Measurements from ENCODE around the gene KRT9. TPM values are rescaled to one million over a fixed set of nuclear protein-coding genes. Genes with fewer than 3 reads are reported as not detected.

Gene KRT9
- total and polyA plus RNA-seq, 9 of the 15 experiments (the other 6 are each of a cell fraction or from before 2014, with no cell fraction given), result 0.03 TPM; not detected in 8

DNA sequence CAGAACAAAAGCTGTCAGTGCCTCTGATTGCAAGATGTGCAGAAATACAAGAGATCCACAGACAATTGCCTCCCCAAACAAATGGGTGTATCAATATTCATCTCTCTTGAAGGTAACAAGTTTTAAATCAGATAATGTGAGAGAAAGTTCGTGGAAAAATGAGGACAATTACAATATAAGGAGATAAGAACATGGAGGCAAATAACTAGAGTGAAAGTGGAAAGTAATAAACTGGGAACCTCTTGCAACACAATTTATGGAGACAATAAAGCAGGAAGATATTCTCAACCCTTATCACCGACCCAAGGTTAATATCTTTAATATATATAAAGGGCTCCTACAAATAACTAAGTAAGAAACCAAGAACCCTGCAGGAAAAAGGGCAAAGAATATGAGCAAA, 29.5 kb downstream of the KRT9 start:
- Histone ChIP-seq H3K4me3 (no peak overlapping the region), H3K36me3 (ENCODE audit: control insufficient read depth, insufficient read depth, low read length) (no peaks in the 10 kb centered on the region), H3K4me1 (replicated peaks in 1 of 2; ENCODE audit: control insufficient read depth in 2 of 2, insufficient read depth in 2 of 2, low read length in 2 of 2) (peaks cover 18 to 22% of the 10 kb centered on the region in 2 experiments), H2AFZ (ENCODE audit: low read depth, low read length) (no peak overlapping the region), H4K20me1 (replicated peaks; ENCODE audit: control insufficient read depth, insufficient read depth, low read length) (no peaks in the 10 kb centered on the region), H3K4me2 (ENCODE audit: insufficient read depth, low read length) (no peak overlapping the region), H3K27me3 (ENCODE audit: control insufficient read depth in 2 of 2, insufficient read depth in 2 of 2, low read length in 2 of 2) (no peaks in the 10 kb centered on the region), H3K9me1 (ENCODE audit: control insufficient read depth, insufficient read depth, low read length) (no peaks in the 10 kb centered on the region), H3K9ac (ENCODE audit: insufficient read depth in 1 of 2, low read depth in 2 of 2, low read length in 2 of 2) (no peak overlapping the region), H3K9me3 (replicated peaks; ENCODE audit: control insufficient read depth, insufficient read depth, low read depth, low read length) (no peaks in the 10 kb centered on the region), H3K27ac (ENCODE audit: extremely low read depth, low read depth, low read length) (no peak overlapping the region), H3K79me2 (ENCODE audit: control insufficient read depth, insufficient read depth, low read length) (no peaks in the 10 kb centered on the region)
- CTCF ChIA-PET (ENCODE audit: low intra/inter-chr PET ratio), result interaction anchor here (0.6 kb wide), 1 partner anchor 323 kb away, joined by 5 read pairs; no protein-coding TSS in a partner anchor
- 3% methylated on average over 2 of the region's 2 CpGs for WGBS (ENCODE audit: insufficient coverage, low coverage, missing lambda C conversion rate)
- BruUV-seq (replicated peaks), result no TSS peak
- in situ Hi-C loops (cut with MboI), result no loop called here
- POLR2A ChIA-PET, result interaction anchor here (0.6 to 2.8 kb wide), 4 partner anchors 9 to 51 kb away, joined by 3 to 17 read pairs (median 6); partner anchors contain the start of gene KRT19
- ATAC-seq (no peak), FAIRE-seq (no peak), DNase-seq (ENCODE audit: extremely low read depth in 1 of 4, low spot score in 3 of 4) (no peak)
- intact Hi-C loops (cut with micrococcal nuclease), result no loop called here
- TF ChIP-seq, protein P1, sequence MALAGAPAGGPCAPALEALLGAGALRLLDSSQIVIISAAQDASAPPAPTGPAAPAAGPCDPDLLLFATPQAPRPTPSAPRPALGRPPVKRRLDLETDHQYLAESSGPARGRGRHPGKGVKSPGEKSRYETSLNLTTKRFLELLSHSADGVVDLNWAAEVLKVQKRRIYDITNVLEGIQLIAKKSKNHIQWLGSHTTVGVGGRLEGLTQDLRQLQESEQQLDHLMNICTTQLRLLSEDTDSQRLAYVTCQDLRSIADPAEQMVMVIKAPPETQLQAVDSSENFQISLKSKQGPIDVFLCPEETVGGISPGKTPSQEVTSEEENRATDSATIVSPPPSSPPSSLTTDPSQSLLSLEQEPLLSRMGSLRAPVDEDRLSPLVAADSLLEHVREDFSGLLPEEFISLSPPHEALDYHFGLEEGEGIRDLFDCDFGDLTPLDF (CRISPR knock-in tag; IDR thresholded peaks at IDR 0.05), result no peak
- TF ChIP-seq ZNF3 (CRISPR knock-in tag; IDR thresholded peaks at IDR 0.05), result no peak
- TF ChIP-seq, protein P2, sequence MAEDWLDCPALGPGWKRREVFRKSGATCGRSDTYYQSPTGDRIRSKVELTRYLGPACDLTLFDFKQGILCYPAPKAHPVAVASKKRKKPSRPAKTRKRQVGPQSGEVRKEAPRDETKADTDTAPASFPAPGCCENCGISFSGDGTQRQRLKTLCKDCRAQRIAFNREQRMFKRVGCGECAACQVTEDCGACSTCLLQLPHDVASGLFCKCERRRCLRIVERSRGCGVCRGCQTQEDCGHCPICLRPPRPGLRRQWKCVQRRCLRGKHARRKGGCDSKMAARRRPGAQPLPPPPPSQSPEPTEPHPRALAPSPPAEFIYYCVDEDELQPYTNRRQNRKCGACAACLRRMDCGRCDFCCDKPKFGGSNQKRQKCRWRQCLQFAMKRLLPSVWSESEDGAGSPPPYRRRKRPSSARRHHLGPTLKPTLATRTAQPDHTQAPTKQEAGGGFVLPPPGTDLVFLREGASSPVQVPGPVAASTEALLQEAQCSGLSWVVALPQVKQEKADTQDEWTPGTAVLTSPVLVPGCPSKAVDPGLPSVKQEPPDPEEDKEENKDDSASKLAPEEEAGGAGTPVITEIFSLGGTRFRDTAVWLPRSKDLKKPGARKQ (CRISPR knock-in tag; IDR thresholded peaks at IDR 0.05), result no peak
- no peak for TF ChIP-seq ZNF57 (CRISPR knock-in tag; IDR thresholded peaks at IDR 0.05)
- TF ChIP-seq ZNF436 (CRISPR knock-in tag; IDR thresholded peaks at IDR 0.05), result no peak
- TF ChIP-seq POLR3A (IDR thresholded peaks at IDR 0.05; ENCODE audit: borderline replicate concordance, extremely low read depth, insufficient read depth, insufficient read length), result no peak
- TF ChIP-seq TEAD2 (tag; IDR thresholded peaks at IDR 0.05), result no peak
- TF ChIP-seq, protein P3, sequence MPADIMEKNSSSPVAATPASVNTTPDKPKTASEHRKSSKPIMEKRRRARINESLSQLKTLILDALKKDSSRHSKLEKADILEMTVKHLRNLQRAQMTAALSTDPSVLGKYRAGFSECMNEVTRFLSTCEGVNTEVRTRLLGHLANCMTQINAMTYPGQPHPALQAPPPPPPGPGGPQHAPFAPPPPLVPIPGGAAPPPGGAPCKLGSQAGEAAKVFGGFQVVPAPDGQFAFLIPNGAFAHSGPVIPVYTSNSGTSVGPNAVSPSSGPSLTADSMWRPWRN (IDR thresholded peaks at IDR 0.05; ENCODE audit: low read depth), result no peak
- TF ChIP-seq KAT2B (IDR thresholded peaks at IDR 0.05; ENCODE audit: low read depth, low read length), result no peak
- no peak for TF ChIP-seq NFATC3 (IDR thresholded peaks at IDR 0.05)
